IPS DF 4.7 (cell line): ENCODE measurements around the gene SLC8A3.
A peak's percentile ranks its signal among the peaks of the same experiment; 100 is the strongest.

Experiments
- DNase-seq: peaks from one replicate; pipeline ENCODE4 v3.0.0-alpha.2; 2013; ENCODE audit warnings: low spot score; ENCODE audit errors: extremely low read depth

The SLC8A3 gene

GRCh38 chr14:70073924-70074566, 114.7 kb downstream of the SLC8A3 start:
- DNase-seq: peak; percentile 78

GRCh38 chr14:70069186-70069585, 119.6 kb downstream of the SLC8A3 start:
- no peak for DNase-seq

- DNase-seq: no peak
Measured at GRCh38 chr14:70067810-70068209, 120.9 kb downstream of the SLC8A3 start.

- DNase-seq: no peak
Measured at GRCh38 chr14:70064136-70064865, 124.5 kb downstream of the SLC8A3 start.

- no peak for DNase-seq
Measured at GRCh38 chr14:70061108-70061507, 127.6 kb downstream of the SLC8A3 start.

GRCh38 chr14:70059545-70059944, 129.2 kb downstream of the SLC8A3 start:
- no peak for DNase-seq

- DNase-seq: no peak
Measured at GRCh38 chr14:70057519-70058136, 131.1 kb downstream of the SLC8A3 start.

GRCh38 chr14:70052990-70053389, 135.8 kb downstream of the SLC8A3 start:
- no peak for DNase-seq

GRCh38 chr14:70050136-70050535, 138.6 kb downstream of the SLC8A3 start:
- DNase-seq: no peak

- DNase-seq: no peak
Measured at GRCh38 chr14:70049605-70050004, 139.1 kb downstream of the SLC8A3 start.

GRCh38 chr14:70048313-70048654, 140.5 kb downstream of the SLC8A3 start:
- no peak for DNase-seq

- DNase-seq: no peak
Measured at GRCh38 chr14:70047598-70048312, 141.0 kb downstream of the SLC8A3 start.

- peak; percentile 44 for DNase-seq
Measured at GRCh38 chr14:70045844-70046535, 142.8 kb downstream of the SLC8A3 start.

GRCh38 chr14:70045310-70045709, 143.4 kb downstream of the SLC8A3 start:
- no peak for DNase-seq

- no peak for DNase-seq
Measured at GRCh38 chr14:70043001-70043400, 145.8 kb downstream of the SLC8A3 start.

- DNase-seq: no peak
Measured at GRCh38 chr14:70036665-70037064, 152.1 kb downstream of the SLC8A3 start.

- no peak for DNase-seq
Measured at GRCh38 chr14:70034257-70034656, 154.5 kb downstream of the SLC8A3 start.

GRCh38 chr14:70033561-70033960, 155.2 kb downstream of the SLC8A3 start:
- DNase-seq: no peak

- no peak for DNase-seq
Measured at GRCh38 chr14:70033116-70033515, 155.6 kb downstream of the SLC8A3 start.

GRCh38 chr14:70032447-70032846, 156.3 kb downstream of the SLC8A3 start:
- no peak for DNase-seq

- DNase-seq: no peak
Measured at GRCh38 chr14:70032016-70032415, 156.7 kb downstream of the SLC8A3 start.
